Thyroid gland (tissue), 4 donors: ENCODE results near the gene TTBK2.

Source experiments
- CTCF ChIP-seq, 6 experiments: fragments of 200-600 bp in 3 of 6; fragments of 450-650 bp in 3 of 6; sonication (generic) in 3 of 6; IDR thresholded peaks; one replicate each; pipeline ENCODE4 v1.5.1; 2016 to 2019; ENCODE audit warnings: antibody characterized with exemption in 6 of 6, mild to moderate bottlenecking in 2 of 6, inconsistent platforms in 1 of 6, moderate library complexity in 1 of 6
- POLR2A ChIP-seq, 2 donors: fragments of 450-650 bp; IDR thresholded peaks; one replicate each; pipeline ENCODE4 v1.6.1; 2017; ENCODE audit warnings: antibody characterized with exemption in 2 of 2, mild to moderate bottlenecking in 2 of 2, moderate library complexity in 1 of 2

DNA sequence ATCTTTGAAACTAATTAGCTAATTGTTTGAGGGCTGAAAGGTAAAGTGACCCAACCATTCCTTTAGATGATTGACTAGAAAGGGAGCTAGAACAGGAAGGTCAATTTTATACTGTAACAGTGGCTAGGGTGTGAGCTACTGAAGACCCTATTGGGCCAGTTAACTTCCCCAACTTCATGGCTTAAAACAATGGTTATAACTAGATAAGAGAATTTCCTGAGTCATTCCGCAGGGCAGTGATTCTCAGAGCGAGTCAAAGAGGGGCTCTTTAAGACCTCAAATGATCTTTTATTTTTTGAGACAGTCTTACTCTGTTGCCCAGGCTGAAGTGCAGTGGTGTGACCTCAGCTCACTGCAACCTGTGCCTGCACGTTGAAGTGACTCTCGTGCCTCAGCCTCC, 33.7 kb upstream of the TTBK2 start:
- no peak for TF ChIP-seq POLR2A (IDR thresholded peaks at IDR 0.05)
- TF ChIP-seq CTCF (IDR thresholded peaks at IDR 0.05): no peak
